Left forelimb (tissue), 1 donor: ENCODE measurements around the gene DPEP1.
"Not testable (repeated sequence)": the region's sequence is repeated elsewhere in the genome, so short reads cannot be mapped to it uniquely, and the experiment has no call there.

Experiments
- DNase-seq: peaks from one replicate; pipeline ENCODE4 v3.0.0-alpha.2; 2018; ENCODE audit warnings: low spot score

DPEP1 gene

DNA sequence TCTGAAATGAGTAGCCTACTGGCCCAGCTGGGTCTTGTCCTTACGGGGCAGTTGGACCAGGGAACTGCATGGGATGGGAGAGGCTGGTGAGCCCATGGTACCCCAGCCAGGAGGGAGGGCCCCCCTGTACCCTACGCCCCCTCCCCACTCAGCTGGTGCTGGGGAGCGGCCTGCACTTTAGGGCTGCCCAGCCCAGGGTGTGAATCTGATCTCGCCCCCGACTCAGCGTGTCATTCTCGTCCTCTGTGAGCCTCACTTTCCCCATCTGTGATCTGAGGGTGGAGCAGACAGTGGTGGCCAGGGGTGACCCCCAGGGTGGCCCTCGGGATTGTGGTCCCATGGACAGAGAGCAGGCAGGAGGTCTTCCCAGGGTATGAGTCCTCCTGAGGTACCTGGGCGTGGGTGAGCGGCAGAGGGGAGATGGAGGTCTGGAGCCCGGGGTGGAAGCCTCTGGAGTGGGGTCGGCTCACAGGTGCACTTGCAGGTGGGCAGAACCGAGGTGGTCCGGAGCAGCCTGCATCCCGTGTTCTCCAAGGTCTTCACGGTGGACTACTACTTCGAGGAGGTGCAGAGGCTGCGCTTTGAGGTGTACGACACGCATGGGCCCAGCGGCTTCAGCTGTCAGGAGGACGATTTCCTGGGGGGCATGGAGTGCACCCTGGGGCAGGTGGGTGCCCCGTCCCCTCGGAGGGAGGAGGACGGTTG lies 36.2 kb upstream of the DPEP1 start:
- DNase-seq = no peak

DNA sequence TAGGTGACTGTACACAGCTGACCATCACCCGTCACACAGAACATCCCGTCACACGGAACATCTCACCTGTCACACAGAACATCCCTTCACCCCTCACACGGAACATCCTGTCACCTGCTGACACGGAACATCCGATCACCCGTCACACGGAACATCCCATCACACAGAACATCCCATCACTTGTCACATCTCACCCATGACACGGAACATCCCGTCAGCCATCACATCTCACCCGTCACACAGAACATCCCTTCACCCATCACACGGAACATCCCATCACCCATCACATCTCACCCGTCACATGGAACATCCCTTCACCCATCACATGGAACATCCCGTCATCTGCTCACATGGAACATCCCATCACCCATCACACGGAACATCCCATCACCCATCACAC lies 34.1 kb upstream of the DPEP1 start:
- no peak for DNase-seq

DNA sequence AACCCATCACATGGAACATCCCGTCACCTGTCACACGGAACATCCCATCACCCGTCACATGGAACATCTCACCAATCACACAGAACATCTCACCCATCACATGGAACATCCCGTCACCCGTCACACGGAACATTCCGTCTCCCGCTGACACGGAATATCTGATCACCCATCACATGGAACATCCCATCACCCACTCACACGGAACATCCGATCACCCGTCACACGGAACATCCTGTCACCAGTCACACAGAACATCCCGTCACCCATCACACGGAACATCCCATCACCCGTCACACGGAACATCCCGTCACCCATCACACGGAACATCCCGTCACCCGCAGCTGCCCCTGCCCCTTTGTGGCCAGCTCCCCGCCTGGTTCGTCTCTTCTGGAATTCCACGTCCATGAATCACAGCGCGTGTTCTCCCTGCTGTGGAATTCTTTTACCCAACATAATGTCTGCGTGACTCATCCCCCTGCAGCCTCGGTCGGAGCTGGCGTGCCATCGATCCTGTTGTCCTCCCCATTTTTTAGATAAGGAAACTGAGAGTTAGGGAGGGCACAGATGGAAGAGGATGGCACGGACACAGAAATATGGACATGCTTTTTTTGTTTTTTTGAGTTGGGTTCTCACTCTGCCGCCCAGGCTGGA lies 32.3 kb upstream of the DPEP1 start:
- DNase-seq = no peak

DNA sequence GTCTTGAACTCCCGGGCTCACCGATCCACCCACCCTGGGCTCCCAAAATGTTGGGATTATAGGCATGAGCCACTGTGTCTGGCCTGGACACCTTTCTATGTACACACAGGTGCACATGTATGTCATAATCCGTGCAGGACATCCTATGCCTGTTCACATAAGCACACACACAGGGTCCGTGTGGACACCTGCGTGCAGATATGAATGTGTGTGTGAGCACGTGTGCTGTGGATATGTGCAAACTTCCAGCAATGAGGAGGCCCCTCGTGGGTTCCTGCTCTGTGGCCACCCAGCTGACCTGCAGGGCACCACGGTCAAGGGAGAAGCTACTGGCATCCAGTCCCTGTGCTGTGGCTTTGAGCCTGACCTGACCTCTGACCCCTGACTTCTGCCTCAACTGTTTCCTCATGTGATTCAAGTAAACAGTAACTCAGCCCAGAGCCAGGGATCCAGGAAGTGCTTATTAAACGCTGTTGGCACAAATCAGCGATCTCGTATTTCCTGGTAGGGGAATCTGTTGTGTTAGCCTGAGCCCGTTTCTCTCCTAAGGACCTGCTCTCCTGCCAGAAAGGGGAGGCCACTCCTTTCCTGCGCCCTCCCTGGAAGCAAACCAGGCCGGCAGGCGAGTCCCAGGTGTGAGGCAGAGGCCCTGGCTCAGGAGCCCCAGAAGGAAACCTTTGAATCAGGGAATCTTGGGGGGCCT lies 31.4 kb upstream of the DPEP1 start:
- DNase-seq = no peak

DNA sequence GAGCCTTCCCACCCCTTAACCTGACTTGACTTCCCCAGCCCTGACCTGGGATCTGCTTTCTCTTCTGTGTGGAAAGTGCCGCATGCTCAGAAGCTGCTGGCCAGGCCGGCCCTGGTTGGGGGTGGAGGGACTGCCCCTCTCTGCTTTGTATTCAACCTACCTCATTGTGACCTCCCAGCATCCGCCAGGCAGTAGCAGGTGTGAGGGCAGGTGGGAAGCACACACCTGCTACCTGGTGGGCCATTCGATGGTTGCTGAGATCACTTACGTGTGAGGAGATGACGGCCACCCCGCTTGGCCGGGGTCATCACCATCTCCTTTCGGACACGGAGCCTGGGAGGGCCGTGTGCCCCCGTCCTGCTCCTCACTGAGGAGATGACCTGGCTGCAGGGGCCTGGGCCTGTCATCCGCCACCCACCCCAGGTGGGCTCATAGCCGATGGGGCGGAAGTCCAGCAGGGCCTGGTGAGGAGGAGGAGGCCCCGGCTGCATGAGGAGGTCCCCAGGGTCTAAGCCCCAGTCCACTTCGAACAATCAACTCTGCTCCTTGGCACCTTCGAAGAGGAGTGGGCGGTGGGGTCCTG lies 30.7 kb upstream of the DPEP1 start:
- no peak for DNase-seq

DNA sequence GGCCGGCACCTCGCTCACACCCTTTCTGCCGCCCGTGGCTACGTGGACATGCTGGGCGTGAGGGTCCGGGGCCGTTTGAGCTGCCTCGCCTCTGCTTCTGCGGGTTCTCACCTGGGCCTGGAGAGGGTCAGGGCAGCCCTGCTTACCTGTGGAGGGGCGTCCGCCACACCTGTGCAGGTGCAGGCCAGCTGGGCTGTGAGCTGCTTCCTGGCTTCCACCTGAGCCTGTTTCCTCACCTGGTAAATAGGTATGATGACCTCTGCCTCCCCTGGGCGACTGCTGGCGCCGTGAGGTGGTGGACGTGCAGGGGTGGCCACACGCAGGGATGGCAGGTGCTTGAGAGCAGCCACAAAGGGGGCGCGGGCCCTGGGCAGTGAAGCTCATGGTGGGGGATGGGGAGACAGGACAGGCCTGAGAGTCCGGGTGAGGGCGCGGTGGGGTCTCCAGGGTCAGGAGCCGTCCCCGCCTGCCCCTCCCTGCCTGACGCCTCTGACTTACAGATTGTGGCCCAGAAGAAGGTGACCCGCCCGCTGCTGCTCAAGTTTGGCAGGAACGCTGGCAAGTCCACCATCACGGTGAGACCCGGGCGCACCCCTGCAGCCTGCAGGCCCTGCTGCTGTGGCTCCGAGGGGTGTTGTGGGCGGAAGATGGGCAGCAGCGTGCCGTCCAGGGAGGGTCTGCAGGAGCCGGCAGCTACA lies 30.1 kb upstream of the DPEP1 start:
- no peak for DNase-seq

DNA sequence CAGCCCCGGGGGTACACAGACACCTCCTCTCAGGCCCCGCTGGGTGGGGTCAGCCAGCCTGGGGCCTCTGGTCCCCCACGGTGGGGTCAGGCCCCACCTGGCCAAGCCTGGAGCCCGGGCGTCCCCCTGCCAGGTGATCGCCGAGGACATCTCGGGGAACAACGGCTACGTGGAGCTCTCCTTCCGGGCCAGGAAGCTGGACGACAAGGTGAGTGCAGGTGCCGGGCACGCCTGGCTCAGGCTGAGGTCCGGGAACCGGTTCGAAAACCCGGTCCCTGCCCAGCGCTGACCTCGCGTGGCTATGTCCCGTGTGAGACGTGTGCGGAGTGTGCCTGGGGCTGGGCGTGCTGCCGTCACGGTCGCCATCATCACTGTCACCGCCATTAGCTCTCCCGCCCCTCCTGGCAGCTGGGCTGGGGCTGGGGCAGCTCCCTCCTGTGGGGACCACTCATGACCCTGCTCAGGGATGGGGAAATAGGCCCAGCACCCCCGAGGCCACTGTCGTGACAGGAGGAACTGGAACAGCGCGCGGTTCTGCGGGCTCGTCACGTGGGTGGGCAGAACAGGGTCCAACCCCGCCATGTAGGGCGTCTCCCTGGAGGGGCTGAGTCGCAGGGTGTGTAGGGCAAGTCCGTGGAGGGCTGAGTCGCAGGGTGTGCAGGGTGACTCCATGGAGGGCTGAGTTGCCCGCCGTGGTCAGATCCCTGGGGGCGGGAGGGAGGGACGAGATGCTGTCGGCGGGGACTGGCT lies 29.4 kb upstream of the DPEP1 start:
- no peak for DNase-seq

DNA sequence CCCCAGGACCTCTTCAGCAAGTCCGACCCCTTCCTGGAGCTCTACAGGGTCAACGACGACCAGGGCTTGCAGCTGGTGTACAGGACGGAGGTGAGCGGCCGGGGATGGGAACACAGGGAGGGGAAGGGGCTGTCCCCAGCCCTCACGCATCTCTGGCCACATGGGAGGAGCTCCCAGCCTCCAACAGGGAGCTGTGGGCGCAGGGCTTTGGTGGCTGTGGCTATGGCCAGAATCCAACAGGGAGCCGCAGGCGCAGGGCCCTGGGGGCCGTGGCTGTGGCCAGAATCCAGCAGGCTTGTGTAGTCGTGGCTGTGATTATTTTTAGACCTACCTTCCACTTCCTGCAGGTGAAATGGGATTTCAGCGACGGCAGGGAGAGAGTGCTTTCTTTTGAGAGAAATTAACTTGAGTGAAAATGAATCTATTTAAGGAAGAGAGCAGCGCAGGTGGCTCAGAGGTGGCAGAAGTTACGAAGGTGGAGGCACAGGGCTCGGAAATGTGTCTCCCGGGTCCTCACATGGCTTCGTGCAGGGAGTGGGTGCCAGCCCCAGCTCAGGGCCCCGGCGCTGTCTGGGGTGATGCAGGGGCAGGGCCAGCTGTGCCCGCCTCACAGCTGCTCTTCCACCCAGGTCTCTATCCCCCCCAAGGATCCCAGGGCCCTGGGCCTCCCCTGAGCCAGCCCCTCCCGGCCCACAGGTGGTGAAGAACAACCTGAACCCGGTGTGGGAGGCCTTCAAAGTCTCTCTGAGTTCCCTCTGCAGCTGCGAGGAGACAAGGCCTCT lies 28.5 kb upstream of the DPEP1 start:
- DNase-seq = no peak

DNA sequence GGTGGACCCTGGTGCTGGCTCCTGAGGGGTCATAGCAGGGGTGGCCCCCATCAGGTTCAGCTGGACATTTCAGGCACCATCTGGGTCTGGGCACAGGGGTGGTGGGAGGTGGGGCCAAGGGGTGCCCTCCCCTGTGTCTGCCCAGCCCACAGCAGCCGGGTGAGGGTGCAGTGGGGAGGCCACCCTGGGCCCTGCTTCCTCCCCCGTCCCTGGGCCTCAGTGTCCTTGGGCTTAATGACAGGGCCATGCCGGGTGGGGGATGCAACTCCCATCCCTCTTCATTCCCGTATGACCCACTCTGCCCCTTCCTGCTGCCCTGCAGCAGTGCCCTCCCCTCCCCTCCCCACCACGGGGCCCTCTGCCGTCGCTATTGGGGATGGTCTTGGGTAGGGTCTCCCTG lies 27.2 kb upstream of the DPEP1 start:
- DNase-seq = no peak

DNA sequence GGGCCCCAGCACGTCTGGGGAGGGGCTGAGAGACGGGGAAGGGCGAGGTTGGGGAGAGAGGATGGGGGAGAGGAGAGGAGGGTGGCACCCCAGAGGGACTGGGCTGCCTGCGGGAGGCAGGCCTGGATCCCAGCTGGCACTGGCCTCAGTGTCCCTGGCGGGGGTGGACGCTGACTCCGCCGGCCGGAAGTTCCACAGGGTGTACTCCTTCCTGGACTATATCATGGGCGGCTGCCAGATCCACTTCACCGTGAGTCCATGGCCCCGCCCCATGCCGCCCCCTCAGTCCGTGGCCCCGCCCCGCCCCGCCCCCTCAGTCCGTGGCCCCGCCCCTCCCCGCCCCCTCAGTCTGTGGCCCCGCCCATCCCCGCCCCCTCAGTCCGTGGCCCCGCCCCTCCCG lies 26.6 kb upstream of the DPEP1 start:
- DNase-seq = no peak

DNA sequence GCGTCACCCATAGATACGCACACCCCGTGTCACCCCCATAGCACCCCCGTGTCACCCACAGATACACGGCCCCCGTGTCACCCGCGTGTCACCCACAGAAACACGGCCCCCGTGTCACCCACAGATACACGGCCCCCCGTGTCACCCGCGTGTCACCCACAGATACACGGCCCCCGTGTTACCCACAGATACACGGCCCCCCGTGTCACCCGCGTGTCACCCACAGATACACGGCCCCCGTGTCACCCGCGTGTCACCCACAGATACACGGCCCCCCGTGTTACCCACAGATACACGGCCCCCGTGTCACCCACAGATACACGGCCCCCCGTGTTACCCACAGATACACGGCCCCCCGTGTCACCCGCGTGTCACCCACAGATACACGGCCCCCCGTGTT lies 25.8 kb upstream of the DPEP1 start:
- not testable (repeated sequence) for DNase-seq

DNA sequence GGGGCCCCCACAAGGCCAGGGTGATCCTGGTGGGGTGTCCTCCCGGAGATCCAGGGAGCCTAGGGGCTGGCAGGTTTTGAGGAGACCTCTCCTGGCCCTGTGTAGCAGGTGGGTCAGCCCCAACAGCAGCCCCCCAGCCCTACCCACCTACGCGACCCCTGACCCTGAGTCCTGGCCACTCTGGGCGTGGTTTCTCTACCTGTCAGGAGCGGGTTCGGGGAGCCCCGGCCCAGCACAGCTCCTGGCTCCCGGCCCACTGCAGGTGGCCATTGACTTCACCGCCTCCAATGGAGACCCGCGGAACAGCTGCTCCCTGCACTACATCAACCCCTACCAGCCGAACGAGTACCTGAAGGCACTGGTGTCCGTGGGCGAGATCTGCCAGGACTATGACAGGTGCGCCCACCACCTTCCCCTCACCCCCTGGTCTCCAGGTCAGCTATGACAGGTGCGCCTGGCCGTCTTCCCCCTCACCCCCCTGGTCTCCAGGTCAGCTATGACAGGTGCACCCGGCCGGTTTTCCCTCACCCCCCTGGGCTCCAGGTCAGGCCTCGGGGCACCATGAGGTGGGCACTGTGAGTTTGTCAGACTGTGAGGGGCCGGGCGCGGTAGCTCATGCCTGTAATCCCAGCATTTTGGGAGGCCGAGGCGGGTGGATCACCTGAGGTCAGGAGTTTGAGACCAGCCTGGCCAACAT lies 24.9 kb upstream of the DPEP1 start:
- DNase-seq = no peak

DNA sequence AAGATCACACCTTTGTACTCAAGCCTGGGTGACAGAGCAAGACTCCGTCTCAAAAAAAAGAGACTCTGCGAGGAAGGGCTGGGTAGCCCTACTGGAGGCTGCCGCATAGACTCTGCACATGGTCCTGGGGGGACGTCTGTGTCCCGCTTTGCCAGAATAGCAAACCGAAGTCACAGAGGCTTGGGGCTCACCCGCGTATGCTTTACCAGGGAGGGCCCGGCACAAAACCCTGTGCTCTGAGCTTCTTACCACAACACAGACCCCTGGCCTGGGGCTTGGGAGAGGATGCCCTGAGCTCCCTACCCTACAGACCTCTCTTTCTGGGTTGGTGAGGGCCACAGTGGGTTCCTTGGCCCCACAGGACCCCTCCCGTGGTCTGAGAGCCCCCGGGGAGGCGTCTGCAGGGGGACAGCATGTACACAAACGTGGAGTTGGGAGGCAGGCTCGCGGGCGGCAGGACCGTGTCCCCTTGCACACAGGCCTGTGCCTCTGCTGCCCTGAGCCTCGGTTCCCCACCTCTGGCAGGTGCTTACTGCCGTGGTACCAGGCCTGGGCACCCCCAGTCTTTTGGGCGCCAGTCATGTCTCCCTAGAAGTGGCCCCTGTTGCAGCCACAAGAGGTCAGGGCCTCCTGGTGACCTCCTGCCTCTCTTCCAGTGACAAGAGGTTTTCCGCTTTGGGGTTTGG lies 24.1 kb upstream of the DPEP1 start:
- DNase-seq = no peak

DNA sequence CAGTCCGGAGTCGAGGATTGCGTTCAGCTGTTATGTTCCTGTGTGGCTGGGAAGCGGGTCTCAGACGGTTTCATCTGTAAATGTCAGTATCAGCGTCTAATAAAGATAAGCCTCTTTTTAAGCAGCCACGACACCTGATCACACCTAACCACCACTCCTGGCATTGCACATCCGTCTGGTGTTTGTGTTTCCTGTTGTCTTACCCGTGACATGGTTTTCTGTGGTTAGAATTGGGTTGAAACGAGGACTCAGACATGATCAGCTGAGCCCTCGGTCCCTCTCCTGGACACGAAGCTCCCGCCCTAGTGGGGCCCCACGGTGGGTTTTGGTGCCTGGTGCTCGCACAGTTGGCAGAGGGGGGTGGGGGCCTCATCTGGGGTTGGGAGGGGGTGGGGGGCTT lies 19.6 kb upstream of the DPEP1 start:
- no peak for DNase-seq

DNA sequence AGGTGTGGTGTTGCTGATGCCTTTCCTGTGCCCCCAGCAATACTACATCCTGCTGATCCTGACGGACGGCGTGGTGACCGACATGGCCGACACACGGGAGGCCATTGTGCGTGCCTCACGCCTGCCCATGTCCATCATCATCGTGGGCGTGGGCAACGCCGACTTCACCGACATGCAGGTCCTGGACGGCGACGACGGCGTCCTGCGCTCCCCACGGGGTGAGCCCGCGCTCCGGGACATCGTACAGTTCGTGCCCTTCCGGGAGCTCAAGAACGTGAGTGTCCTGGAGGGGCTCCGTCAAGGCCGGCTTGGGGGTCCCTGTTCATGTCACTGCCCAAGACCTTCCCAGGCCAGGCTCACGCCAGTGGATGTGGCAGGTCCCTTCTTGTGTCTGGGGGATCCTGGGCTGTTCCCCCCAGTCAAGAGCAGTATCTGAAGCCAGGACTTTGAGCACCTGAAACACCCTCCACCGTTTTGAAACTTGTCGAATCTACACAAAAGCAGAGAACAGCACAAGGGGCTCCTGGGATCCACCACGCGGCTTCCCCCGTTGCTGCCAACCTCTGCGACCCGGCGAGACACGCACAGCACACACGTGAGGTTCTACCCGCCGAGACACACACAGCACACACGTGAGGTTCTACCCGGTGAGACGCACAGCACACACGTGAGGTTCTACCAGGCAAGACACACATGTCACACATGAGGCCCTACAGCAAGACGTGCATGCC lies 17.9 kb upstream of the DPEP1 start:
- DNase-seq = no peak

DNA sequence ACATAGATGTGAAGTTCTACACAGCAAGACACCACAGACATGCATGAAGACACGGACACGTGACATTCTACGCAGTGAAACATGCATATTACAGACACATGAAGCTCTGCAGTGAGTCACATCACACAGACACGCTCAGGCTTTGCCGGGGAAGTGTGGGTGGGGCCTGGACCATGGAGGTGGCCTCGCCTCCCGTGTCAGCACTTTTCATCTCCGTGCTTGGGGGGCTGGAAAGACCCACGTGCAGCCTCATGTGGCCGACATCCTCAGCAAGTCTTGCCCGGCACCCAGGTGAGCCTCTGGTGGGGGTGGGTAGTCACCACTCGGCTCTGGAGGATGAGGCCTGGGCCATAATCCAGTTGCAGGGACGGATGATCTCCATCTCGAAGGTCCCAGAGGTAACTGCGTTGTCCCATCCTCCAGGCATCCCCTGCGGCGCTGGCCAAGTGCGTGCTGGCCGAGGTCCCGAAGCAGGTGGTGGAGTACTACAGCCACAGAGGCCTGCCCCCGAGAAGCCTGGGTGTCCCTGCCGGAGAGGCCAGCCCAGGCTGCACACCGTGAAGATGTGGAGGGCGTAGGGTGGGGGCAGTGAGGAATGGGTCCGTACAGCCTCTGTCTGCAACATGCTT lies 17.3 kb upstream of the DPEP1 start:
- no peak for DNase-seq

DNA sequence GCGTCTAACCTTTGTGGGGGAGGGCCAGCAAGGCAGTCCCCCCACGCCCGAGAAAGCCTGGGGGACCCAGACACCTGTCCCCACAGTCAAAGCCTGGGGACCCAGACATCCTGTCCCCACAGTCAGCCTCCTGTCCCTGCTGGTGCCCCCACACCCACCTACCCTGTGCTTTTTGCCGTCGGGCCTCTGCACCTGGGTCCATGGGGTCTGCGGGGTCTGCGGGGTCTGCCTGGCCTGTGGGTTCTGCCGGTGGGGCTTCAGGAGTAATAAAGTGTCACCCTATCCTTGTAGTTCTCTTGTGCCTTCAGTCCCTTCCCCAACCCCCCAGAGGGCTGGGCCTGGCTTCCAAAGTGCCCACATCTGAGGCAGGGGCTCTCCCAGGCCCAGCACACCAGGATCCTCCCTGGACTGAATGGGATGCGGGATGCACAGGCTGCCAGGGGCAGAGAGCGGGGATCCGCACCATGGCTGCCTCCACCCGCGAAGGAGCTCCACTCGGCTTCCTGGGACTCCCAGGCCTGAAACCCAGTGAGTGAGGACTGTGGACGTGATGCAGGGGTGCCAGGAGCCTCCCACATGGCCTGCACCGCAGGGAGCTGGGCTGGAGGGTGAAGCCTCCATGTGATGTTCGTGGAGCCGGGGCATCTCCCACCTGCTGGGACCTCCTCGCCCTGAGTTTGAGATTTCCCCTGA lies 16.3 kb upstream of the DPEP1 start:
- no peak for DNase-seq

DNA sequence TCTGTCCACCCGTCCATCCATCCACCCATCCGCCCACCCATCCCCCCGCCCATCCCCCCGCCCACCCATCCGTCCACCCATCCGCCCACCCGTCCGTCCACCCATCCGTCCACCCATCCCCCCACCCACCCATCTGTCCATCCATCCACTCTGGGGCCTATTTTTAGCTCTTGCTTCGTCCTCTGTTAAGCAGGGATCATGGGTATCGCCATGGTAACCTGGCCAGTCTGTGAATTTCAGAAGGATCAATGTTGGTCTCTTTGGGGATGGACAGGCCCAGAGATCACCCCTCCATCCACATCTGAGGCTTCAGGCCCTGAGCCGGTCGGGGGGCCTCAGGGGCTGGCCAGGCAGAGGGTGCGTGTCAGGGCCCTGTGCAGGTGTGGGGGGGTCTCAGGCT lies 15.2 kb upstream of the DPEP1 start:
- DNase-seq = no peak
